ENCODE measurements around the gene SBNO2. TPM values are rescaled to one million over a fixed set of nuclear protein-coding genes. Genes with fewer than 3 reads are reported as not detected.

Gene SBNO2
- total and polyA plus RNA-seq, 2 experiments from 2014 or later, result 6.9 to 35.4 TPM

- Mint-ChIP-seq H3K27ac (no peak overlapping the region), H3K27me3 (ENCODE audit: insufficient read depth, low read depth, poor library complexity) (peaks cover 23% of the 10 kb centered on the region)
Observed at GRCh38 chr19:1104311-1105007, 69.6 kb downstream of the SBNO2 start.

GRCh38 chr19:1103708-1104310 is 70.3 kb downstream of the SBNO2 start, which contains the start of gene GPX4:
GPX4 (plus strand) TSS chr19:1103994; CDS start chr19:1104044, 50 bp downstream.
- no peaks in the 10 kb centered on the region; the same call in 1 of the 2 replicates for H4K20me1 ChIP-seq (replicated peaks; ENCODE audit: insufficient read depth)
- TF ChIP-seq POLR2AphosphoS5 (IDR thresholded peaks at IDR 0.05; ENCODE audit: low read depth) (peak; percentile 97), JUNB (IDR thresholded peaks at IDR 0.05; ENCODE audit: unreplicated experiment) (no peak), ZNF331 (CRISPR knock-in tag; IDR thresholded peaks at IDR 0.05; ENCODE audit: low read depth) (no peak), REST (IDR thresholded peaks at IDR 0.05; ENCODE audit: unreplicated experiment) (peak; percentile 31), EZH2phosphoT487 (IDR thresholded peaks at IDR 0.05; ENCODE audit: unreplicated experiment) (no peak), ETS1 (IDR thresholded peaks at IDR 0.05) (peak; percentile 56; the same call in 1 of the 2 replicates)
- Mint-ChIP-seq H3K27me3 (ENCODE audit: insufficient read depth, low read depth, poor library complexity) (peaks cover 23% of the 10 kb centered on the region), H3K36me3 (ENCODE audit: low read depth) (peaks cover 12% of the 10 kb centered on the region), H3K4me3 (peak within 1 kb of the TSS; percentile 74), H3K27ac (peak within 1 kb of the TSS; percentile 62; the same call in 1 of the 2 replicates), H3K9me3 (no peaks in the 10 kb centered on the region), H3K4me1 (peaks cover 18% of the 10 kb centered on the region; the same call in 2 of the 3 replicates)
- peak within 1 kb of the TSS; percentile 88 for H3K4me2 ChIP-seq
- H3F3A ChIP-seq (replicated peaks; ENCODE audit: low read depth), result peaks cover 26% of the 10 kb centered on the region
- H3K27me3 ChIP-seq (ENCODE audit: insufficient read depth), result no peaks in the 10 kb centered on the region
- 0 out of 2 replicates have a peak, but pooled peaks cover 3% of the 10 kb centered on the region for H3K36me3 ChIP-seq (ENCODE audit: insufficient read depth)
- H3K79me2 ChIP-seq (replicated peaks; ENCODE audit: insufficient read depth), result no peaks in the 10 kb centered on the region
- H3K9me2 ChIP-seq (ENCODE audit: insufficient read depth), result no peaks in the 10 kb centered on the region
- H3K27ac ChIP-seq (ENCODE audit: low read depth), result peak within 1 kb of the TSS; percentile 92
- peak within 1 kb of the TSS; percentile 88 for H3K4me3 ChIP-seq
- peak; percentile 86 for ATAC-seq
- H3K4me1 ChIP-seq (ENCODE audit: insufficient read depth), result peaks cover 11% of the 10 kb centered on the region
- H2AFZ ChIP-seq, result no peak within 1 kb of the TSS
- DNase-seq (ENCODE audit: low spot score), result peak; percentile 100

More at GRCh38 chr19:1104311-1105007, 69.6 kb downstream of the SBNO2 start:
- H3K36me3 ChIP-seq (ENCODE audit: insufficient read depth), result 0 out of 2 replicates have a peak, but pooled peaks cover 3% of the 10 kb centered on the region
- H3K27me3 ChIP-seq (ENCODE audit: insufficient read depth), result no peaks in the 10 kb centered on the region
- peak overlapping the region; percentile 92 for H3K27ac ChIP-seq (ENCODE audit: low read depth)
- H4K20me1 ChIP-seq (replicated peaks; ENCODE audit: insufficient read depth), result no peaks in the 10 kb centered on the region; the same call in 1 of the 2 replicates
- DNase-seq (ENCODE audit: low spot score) (peak; percentile 87), ATAC-seq (peak; percentile 60)
- H3K4me3 ChIP-seq, result peak overlapping the region; percentile 88
- TF ChIP-seq EZH2phosphoT487 (IDR thresholded peaks at IDR 0.05; ENCODE audit: unreplicated experiment) (no peak), CREB1 (CRISPR knock-in tag; IDR thresholded peaks at IDR 0.05; ENCODE audit: low read depth) (peak; percentile 84)
- H3K79me2 ChIP-seq (replicated peaks; ENCODE audit: insufficient read depth), result no peaks in the 10 kb centered on the region
- Mint-ChIP-seq H3K36me3 (ENCODE audit: low read depth) (peaks cover 12% of the 10 kb centered on the region), H3K4me3 (peak overlapping the region; percentile 74), H3K9me3 (no peaks in the 10 kb centered on the region), H3K4me1 (peaks cover 18% of the 10 kb centered on the region; the same call in 2 of the 3 replicates)
- no peak overlapping the region for H2AFZ ChIP-seq
- H3F3A ChIP-seq (replicated peaks; ENCODE audit: low read depth), result peaks cover 26% of the 10 kb centered on the region
- H3K4me2 ChIP-seq, result peak overlapping the region; percentile 88
- peaks cover 11% of the 10 kb centered on the region for H3K4me1 ChIP-seq (ENCODE audit: insufficient read depth)
- H3K9me2 ChIP-seq (ENCODE audit: insufficient read depth), result no peaks in the 10 kb centered on the region

All from GM23338 (cell line).